Caco-2 (cell line): ENCODE data around the gene GPR142. TPM values are rescaled to one million over a fixed set of nuclear protein-coding genes. Genes with fewer than 3 reads are reported as not detected.
A peak's percentile ranks its signal among the peaks of the same experiment; 100 is the strongest.

Experiments used
- BruUV-seq: library from RNA; stranded (reverse); fragments of 400-500 nt; replicated peaks from 2 replicates; lab custom pipeline; 2021; lab: Mats Ljungman, UMichigan
- CTCF ChIA-PET: fragments of 300-600 bp; sonication (Branson Sonifier 250); formaldehyde crosslinking; loops from one replicate; lab custom pipeline; 2022; ENCODE audit warnings: antibody characterized with exemption; lab: Charles Lee
- POLR2A ChIA-PET: fragments of 300-600 bp; sonication (Branson Sonifier 250); formaldehyde crosslinking; loops from one replicate; lab custom pipeline; 2022; ENCODE audit warnings: antibody characterized with exemption; lab: Charles Lee
- DNase-seq, 2 experiments: peaks; one replicate each; pipeline versions ENCODE4 v3.0.0 to v3.0.0-alpha.2; 2020 to 2022
- H3K27me3 ChIP-seq: replicated peaks from 2 replicates; pipeline ENCODE4 v1.6.0; 2011; ENCODE audit warnings: low read length; ENCODE audit not compliant: control insufficient read depth, insufficient read depth
- H3K36me3 ChIP-seq: 2 replicates; pipeline ENCODE4 v1.5.1; 2011; ENCODE audit warnings: low read length; ENCODE audit not compliant: control insufficient read depth, insufficient read depth
- H3K4me1 ChIP-seq: fragments of 250-450 bp; sonication (Bioruptor Pico); 2 replicates; pipeline ENCODE4 v1.5.1; 2020; ENCODE audit warnings: mild to moderate bottlenecking
- H3K4me3 ChIP-seq: 2 replicates; pipeline ENCODE4 v1.5.1; 2011; ENCODE audit warnings: low read depth, mild to moderate bottlenecking, control low read depth, low read length
- H3K9me3 ChIP-seq: fragments of 250-450 bp; sonication (Bioruptor Pico); 2 replicates; pipeline ENCODE4 v1.5.1; 2020; ENCODE audit warnings: mild to moderate bottlenecking, moderate library complexity
- H3K27ac Mint-ChIP-seq: one replicate; pipeline ENCODE4 v1.8.0; 2022; ENCODE audit warnings: mixed read lengths; ENCODE audit not compliant: unreplicated experiment
- H3K27me3 Mint-ChIP-seq: one replicate; pipeline ENCODE4 v1.8.0; 2022; ENCODE audit warnings: mixed read lengths; ENCODE audit not compliant: insufficient read depth, unreplicated experiment
- H3K36me3 Mint-ChIP-seq: one replicate; pipeline ENCODE4 v1.8.0; 2022; ENCODE audit warnings: mild to moderate bottlenecking, mixed read lengths; ENCODE audit not compliant: insufficient read depth, unreplicated experiment
- H3K4me1 Mint-ChIP-seq: one replicate; pipeline ENCODE4 v1.8.0; 2022; ENCODE audit warnings: low read depth, mixed read lengths; ENCODE audit not compliant: unreplicated experiment
- H3K4me3 Mint-ChIP-seq: one replicate; pipeline ENCODE4 v1.8.0; 2022; ENCODE audit warnings: mild to moderate bottlenecking, moderate library complexity, mixed read lengths; ENCODE audit not compliant: unreplicated experiment
- H3K9me3 Mint-ChIP-seq: one replicate; pipeline ENCODE4 v1.8.0; 2022; ENCODE audit warnings: mixed read lengths; ENCODE audit not compliant: unreplicated experiment
- CTCF ChIP-seq, 2 experiments: fragments of 200-600 bp in 1 of 2; IDR thresholded peaks; 1 replicate in 1 of 2; 2 replicates in 1 of 2; pipeline versions ENCODE4 v1.5.1 to v1.8.0; 2011 to 2022; ENCODE audit warnings: antibody characterized with exemption in 1 of 2, control low read depth in 1 of 2, inconsistent platforms in 1 of 2, low read depth in 1 of 2, low read length in 1 of 2, mild to moderate bottlenecking in 1 of 2, moderate library complexity in 1 of 2; ENCODE audit not compliant: insufficient read depth in 1 of 2, severe bottlenecking in 1 of 2, unreplicated experiment in 1 of 2
- intact Hi-C: fragments of 100-400 bp; cut with micrococcal nuclease; formaldehyde crosslinking; loops from one replicate; pipeline ENCODE4 v1.10.0; 2022; ENCODE audit not compliant: unreplicated experiment
- total RNA-seq: library from RNA; stranded (reverse); gene quantifications from 2 replicates; pipeline ENCODE4 v1.2.3, GENCODE V29; 2022

Gene GPR142
- total RNA-seq, 1 experiment from 2014 or later: not detected

- CTCF ChIA-PET: interaction anchor here (0.6 to 4.4 kb wide), 9 partner anchors 11 to 113 kb away, joined by 3 to 110 read pairs (median 5); partner anchors contain the start of gene GPR142
- no peak for DNase-seq
- POLR2A ChIA-PET: interaction anchor here (0.6 kb wide), 1 partner anchor 73 kb away, joined by 7 read pairs; no protein-coding TSS in a partner anchor
- Mint-ChIP-seq H3K4me1 (peaks cover 20% of the 10 kb centered on the region), H3K27ac (peak overlapping the region; percentile 73), H3K36me3 (peaks cover 5% of the 10 kb centered on the region), H3K4me3 (no peak overlapping the region), H3K27me3 (no peaks in the 10 kb centered on the region), H3K9me3 (peaks cover 9% of the 10 kb centered on the region)
- peaks cover 19% of the 10 kb centered on the region for H3K4me1 ChIP-seq
- no peak overlapping the region for H3K4me3 ChIP-seq
- no peaks in the 10 kb centered on the region for H3K36me3 ChIP-seq
- BruUV-seq: no TSS peak
- H3K27me3 ChIP-seq: no peaks in the 10 kb centered on the region
- intact Hi-C loops: no loop called here
- no peaks in the 10 kb centered on the region for H3K9me3 ChIP-seq
- TF ChIP-seq CTCF (IDR thresholded peaks at IDR 0.05; ENCODE audit: insufficient read depth in 1 of 2, low read depth in 1 of 2, low read length in 1 of 2, severe bottlenecking in 1 of 2, unreplicated experiment in 1 of 2): peak in 1 of 2 experiments; percentile 7
These were observed 13.9 kb downstream of the GPR142 start for GRCh38 chr17:74380959-74381808.

- Histone ChIP-seq H3K4me3 (no peak overlapping the region), H3K36me3 (no peaks in the 10 kb centered on the region), H3K4me1 (peaks cover 27% of the 10 kb centered on the region), H3K9me3 (no peaks in the 10 kb centered on the region), H3K27me3 (no peaks in the 10 kb centered on the region)
- Mint-ChIP-seq H3K36me3 (peaks cover 5% of the 10 kb centered on the region), H3K4me3 (no peak overlapping the region), H3K27me3 (no peaks in the 10 kb centered on the region), H3K9me3 (peaks cover 9% of the 10 kb centered on the region), H3K4me1 (peaks cover 20% of the 10 kb centered on the region), H3K27ac (no peak overlapping the region)
- ChIA-PET POLR2A (no interaction called here), CTCF (interaction anchor here (1.3 kb wide), 1 partner anchor 15 kb away, joined by 11 read pairs; no protein-coding TSS in a partner anchor)
- no TSS peak for BruUV-seq
- DNase-seq: no peak
- no peak for TF ChIP-seq CTCF (IDR thresholded peaks at IDR 0.05; ENCODE audit: insufficient read depth in 1 of 2, low read depth in 1 of 2, low read length in 1 of 2, severe bottlenecking in 1 of 2, unreplicated experiment in 1 of 2)
- intact Hi-C loops: no loop called here
These were observed 15.8 kb downstream of the GPR142 start for GRCh38 chr17:74383141-74383540.

- ChIA-PET CTCF (no interaction called here), POLR2A (no interaction called here)
- no peak for DNase-seq
- Mint-ChIP-seq H3K4me3 (no peak overlapping the region), H3K9me3 (peaks cover 9% of the 10 kb centered on the region), H3K27ac (no peak overlapping the region), H3K4me1 (peaks cover 16% of the 10 kb centered on the region), H3K27me3 (peaks cover under 1% of the 10 kb centered on the region), H3K36me3 (no peaks in the 10 kb centered on the region)
- no peaks in the 10 kb centered on the region for H3K27me3 ChIP-seq
- no peaks in the 10 kb centered on the region for H3K9me3 ChIP-seq
- no peak overlapping the region for H3K4me3 ChIP-seq
- H3K36me3 ChIP-seq: no peaks in the 10 kb centered on the region
- TF ChIP-seq CTCF (IDR thresholded peaks at IDR 0.05; ENCODE audit: insufficient read depth in 1 of 2, low read depth in 1 of 2, low read length in 1 of 2, severe bottlenecking in 1 of 2, unreplicated experiment in 1 of 2): no peak
- intact Hi-C loops: no loop called here
- H3K4me1 ChIP-seq: peaks cover 19% of the 10 kb centered on the region
- BruUV-seq: no TSS peak
These were observed 17.9 kb downstream of the GPR142 start for GRCh38 chr17:74385201-74385600.
